A172 (cell line): ENCODE results near the gene ABCD1. TPM values are rescaled to one million over a fixed set of nuclear protein-coding genes. Genes with fewer than 3 reads are reported as not detected.
"Not testable (repeated sequence)": the region's sequence is repeated elsewhere in the genome, so short reads cannot be mapped to it uniquely, and the experiment has no call there.

Source experiments
- DNase-seq: peaks from one replicate; pipeline ENCODE4 v3.0.0-alpha.2; 2015; ENCODE audit warnings: low spot score
- total RNA-seq: library from RNA; depleted of rRNA; stranded (reverse); fragments of >200 nt; shearing (Covaris generic); gene quantifications from 2 replicates; pipeline ENCODE4 v1.2.3, GENCODE V29; 2014

Gene ABCD1
- total RNA-seq, 1 experiment from 2014 or later, result 44.7 TPM

DNA sequence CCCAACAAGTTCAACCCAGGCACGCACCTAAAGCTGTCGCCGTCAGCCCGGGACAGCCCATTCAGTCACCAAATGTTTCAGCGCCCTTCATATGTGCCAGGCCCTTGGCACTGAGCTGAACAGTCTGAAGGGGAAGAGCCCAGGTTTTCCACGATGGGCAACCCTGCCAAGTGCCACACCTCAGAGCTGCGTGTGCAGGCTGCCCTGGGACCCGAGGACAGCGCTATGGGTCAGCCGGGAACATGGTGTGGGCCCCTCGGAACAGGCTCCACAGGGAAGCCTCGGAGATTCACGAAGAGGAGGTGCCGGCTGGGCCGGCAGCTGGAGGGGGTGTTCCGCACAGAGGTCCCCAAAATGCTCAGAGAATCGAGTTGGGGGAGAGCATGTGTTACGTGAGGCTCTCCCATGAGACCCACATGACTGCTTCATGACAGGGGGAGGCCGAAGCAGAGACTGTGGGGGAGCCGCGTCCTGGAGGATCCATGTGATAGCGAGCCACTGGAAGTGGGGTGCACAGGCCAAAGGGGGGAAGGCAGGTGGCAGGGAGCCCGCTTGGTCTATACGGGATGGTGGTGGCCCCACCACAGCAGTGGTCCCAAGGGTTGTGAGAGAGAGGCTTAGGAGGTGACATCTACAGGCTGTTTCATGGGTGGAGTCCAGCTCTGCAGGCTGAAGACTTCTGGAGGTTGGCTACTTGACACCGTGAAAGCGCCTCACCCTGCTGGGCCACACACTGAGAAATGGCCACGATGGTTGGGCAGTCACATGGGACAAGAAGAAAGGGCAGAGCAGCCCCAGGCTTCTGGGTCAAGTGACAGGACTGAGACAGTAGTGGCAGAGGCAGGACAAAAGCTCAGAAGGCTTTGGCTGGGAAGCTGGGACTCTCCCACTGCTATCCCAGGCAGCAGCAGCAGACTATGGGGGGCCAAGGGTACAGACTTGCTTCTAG lies 14.7 kb upstream of the ABCD1 start:
- no peak for DNase-seq

DNA sequence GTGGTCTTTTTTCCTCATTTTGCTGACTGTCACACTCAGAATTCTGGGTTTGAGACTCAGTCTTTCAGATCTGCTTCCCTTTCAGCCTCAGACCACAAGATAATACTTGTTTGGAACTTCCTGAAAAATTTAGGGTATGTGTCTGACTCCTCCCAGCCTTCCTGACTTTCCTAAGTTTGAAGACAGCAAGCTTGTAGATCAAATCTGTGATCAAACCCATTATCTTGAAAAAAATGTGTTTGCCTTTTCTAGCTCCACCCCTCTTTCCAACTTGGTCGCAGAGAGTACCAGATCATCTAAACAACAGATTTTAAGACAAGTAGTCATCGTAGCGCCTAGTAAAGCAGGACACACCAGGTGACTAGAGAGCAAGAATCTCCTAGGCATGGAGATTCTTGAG lies 10.4 kb upstream of the ABCD1 start:
- no peak for DNase-seq

DNA sequence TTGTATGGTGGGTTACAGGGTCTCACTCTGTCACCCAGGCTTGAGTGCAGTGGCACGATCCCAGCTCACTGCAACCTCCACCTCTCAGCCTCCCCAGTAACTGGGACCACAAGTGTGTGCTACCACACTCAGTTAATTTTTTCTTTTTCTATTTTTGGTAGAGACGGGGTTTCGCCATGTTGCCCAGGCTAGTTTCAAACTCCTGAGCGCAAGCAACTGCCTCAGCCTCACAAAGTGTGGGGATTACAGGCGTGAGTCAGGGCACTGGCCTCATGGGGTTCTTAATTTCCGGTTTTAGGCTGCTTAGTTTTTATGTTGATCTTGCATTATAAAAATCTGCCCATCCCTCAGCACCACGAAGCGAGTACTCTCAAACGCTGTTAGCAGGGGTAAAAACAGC lies 7.2 kb upstream of the ABCD1 start:
- DNase-seq, result no peak

DNA sequence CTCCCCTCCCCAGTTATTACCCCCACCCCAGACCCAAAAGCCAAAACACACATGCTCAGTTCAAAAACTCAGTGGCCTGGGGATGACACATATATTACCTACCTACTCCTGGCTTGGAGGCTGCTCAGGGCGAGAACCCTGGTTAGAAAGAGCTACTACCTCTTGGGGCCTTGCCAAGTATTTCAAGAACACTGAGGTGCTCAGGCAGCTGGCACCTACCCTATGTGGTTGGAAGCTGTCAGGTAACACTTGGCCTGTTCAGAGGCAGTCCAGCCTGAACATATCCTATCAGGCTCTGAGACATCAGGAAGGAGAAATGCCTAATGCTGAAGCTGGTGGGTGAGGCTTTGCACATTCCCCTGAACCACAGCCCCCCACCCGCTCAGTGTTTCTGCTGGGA lies 5.4 kb upstream of the ABCD1 start:
- no peak for DNase-seq

DNA sequence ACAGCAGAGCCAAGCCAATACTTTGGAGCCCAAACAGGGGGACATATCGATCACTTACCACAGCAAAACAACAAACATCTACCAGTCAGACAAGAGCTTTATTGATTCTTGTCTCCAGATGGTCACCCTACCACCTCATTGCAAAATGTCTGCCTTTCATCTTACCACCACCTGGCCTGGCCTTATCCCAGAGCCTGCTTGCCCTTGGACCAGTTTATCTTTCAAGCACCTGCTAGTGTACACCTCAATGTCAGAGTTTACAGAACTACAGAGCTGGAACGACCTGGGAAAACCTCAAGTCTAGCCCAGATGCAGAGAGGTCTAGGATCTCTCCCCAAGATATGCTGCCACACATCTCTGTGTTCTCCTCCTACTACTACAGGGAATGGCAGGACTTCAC lies 5.0 kb upstream of the ABCD1 start:
- DNase-seq, result no peak

DNA sequence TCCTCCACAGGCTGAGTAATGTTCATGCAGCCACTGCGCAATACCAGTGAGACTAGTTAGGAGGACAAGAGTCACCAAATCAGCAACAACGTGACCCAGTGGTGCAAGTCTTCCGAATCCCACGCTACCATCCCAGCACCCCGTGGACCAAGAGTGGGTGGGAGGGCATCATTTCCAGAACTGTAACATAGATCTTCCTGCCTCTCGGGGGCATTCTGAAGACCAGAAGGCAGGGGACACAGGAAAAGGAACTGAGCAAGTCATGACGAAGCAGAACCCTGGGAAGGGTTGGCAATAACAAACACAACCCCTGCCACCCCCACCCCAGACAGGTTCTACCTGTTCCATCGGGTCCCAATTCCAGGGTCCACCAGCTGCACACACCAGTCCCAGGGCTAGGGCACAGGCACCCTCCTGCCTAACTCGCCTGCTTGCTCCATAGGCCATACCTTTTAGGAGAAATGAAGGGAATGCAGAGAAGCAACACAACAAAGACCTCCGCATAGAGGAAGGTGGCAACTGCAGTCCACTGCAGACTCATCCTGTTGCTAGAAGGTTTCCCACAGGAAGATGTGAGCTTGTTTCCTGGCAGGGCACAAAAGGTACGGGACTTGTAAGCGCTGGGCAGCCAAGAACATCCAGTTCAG lies 1.8 kb upstream of the ABCD1 start:
- DNase-seq, result no peak

DNA sequence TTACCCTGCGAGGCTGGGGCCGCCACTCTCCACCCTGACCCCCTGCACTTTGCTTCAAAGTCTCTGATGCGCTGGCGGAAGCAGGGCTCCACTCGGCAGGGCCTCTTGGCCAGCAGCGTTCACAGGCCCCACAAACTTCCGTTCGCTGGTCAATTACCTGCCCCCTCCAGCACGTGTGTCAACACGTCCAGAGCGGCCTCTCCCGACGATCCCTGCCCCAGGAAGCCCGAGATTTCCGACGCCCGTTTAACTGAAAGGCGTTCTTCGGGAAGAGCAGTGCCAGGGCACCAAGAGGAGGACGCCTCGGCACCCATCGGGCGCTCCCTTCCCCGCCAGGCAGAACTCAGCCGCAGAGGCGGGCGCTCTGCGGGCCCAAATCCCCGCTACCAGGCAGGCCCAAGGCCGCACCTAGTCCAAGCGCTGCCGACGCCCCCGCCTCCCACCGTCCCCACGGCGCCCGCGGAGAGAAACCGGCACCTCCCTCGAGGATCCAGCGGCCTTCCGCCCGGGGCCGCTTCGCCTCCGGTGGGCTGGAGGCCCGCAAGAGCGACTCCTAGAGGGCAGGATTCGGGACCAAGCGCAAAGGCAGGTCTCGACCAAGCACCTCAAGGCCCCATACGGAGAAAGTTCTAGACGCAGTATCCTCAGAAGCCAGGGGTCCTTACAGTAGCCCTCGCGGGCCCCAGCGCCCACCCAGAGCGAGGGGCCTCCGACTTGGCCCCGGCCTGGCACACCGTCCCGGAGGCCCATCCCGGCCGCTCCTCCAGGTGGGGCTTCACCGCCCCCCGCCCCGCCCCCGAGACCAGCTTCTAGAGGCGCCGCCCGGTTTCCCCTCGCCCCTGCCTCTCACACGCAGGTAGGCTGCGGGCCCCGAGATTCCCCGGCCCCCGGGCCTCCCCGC lies 1.1 kb upstream of the ABCD1 start:
- peak; percentile 45 for DNase-seq

DNA sequence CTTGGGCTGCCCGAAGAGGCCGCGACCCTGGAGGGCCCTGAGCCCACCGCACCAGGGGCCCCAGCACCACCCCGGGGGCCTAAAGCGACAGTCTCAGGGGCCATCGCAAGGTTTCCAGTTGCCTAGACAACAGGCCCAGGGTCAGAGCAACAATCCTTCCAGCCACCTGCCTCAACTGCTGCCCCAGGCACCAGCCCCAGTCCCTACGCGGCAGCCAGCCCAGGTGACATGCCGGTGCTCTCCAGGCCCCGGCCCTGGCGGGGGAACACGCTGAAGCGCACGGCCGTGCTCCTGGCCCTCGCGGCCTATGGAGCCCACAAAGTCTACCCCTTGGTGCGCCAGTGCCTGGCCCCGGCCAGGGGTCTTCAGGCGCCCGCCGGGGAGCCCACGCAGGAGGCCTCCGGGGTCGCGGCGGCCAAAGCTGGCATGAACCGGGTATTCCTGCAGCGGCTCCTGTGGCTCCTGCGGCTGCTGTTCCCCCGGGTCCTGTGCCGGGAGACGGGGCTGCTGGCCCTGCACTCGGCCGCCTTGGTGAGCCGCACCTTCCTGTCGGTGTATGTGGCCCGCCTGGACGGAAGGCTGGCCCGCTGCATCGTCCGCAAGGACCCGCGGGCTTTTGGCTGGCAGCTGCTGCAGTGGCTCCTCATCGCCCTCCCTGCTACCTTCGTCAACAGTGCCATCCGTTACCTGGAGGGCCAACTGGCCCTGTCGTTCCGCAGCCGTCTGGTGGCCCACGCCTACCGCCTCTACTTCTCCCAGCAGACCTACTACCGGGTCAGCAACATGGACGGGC lies 579 bp downstream of the ABCD1 start:
- DNase-seq, result no peak

DNA sequence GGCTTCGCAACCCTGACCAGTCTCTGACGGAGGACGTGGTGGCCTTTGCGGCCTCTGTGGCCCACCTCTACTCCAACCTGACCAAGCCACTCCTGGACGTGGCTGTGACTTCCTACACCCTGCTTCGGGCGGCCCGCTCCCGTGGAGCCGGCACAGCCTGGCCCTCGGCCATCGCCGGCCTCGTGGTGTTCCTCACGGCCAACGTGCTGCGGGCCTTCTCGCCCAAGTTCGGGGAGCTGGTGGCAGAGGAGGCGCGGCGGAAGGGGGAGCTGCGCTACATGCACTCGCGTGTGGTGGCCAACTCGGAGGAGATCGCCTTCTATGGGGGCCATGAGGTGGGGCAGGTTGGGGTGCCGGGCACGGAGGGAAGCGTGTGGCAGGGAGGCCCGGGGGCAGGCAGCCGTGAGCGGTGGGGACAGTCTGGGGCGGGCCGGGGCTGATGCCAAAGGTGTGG lies 1.2 kb downstream of the ABCD1 start:
- no peak for DNase-seq

DNA sequence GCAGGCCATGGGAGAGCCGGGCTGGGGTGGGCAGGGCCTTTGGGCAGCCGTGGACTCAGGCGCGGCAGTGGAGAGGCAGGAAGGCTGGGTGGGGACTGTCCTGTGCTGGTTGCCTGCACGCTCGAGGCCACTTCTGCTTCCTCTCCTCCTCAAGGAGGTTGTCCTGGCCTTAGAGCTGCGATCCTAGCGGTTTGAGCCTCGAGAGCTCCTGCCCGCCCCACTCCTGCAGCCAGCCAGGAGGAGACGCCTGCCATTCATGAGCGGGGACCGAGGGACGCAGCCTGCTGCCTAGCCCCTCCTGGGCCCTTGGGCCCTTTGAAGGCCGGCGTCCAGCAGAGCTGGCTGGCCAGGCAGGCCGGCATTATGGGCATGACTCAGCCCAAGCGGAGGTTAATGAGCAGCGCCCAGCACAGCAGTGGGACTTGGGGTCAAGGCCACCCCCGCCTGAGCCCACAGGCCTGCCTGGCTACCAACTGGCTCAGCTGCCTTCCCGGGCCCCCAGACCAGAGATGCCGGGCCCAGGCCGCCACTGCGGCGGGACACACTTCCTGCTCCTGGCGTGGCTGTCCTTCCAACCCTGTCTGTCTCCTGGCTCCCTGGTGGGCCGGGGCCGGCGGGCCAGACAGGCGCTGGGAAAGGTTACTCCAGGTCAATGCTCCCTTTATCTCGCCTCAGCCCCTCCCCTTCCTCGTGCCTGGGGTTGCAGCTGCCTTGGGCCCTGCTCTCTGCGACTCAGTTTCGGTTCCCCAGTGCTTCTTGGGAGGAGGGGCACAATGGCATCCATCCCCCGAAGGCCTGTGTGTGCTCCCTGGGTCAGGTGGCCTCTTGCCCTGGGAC lies 1.8 kb downstream of the ABCD1 start:
- peak; percentile 82 for DNase-seq

DNA sequence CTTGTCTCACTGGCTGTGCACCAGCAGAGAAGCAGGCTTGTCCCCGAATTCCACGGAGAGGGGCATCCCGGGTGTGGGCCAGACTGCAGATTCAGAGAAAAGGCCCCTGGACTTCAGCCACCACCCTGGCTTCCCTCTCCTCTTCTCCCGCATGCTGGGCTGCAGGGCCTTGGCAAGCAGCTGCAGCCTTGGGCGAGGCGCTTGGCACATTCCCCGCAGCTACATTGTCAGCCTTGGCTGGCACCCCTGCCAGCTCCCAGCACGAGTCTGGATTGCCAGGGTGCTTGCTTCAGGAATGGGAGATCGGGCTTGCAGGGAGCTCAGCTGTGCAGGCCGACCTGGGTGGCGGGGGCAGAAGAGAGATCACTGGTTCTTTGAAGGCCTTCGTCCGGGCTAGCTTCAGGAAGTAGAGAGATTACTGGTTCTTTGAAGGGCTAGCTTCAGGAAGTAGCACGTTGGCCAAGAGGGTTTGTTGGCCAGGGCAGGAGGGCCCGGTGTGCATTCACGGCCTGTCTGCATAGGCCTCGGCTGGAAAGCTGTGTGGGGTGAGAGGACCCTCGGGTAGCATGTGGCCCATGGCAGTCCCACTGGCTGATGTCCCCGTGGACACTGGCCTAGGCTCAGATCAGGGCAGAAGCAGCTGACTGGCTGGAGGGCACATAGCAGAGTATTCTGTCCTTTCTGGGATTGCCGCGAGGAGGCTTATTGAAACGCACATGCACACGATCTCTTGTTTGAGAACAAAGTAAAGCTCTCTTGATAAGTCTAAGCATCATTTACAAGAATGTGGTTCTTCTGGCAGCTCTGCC lies 2.7 kb downstream of the ABCD1 start:
- DNase-seq, result peak; percentile 62

DNA sequence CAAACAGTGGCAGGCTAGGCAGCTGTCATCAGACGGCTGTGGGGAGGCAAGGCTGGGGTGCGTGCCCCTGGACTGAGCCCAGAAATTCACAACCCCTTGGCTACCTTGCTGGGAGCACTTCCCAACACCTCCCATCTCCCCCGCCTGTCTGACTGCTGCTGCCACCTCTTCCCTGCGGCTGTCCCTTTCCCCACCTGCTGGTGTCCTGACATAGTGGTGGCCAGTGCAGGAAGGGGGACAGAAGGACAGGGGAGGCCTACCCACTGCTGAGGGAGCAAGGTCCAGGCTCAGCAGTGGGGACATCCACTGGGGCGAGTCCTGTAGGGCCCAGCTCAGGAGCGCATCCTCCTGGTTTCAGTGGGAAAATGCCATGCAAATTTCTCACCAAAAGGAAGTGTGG lies 3.4 kb downstream of the ABCD1 start:
- DNase-seq, result no peak

DNA sequence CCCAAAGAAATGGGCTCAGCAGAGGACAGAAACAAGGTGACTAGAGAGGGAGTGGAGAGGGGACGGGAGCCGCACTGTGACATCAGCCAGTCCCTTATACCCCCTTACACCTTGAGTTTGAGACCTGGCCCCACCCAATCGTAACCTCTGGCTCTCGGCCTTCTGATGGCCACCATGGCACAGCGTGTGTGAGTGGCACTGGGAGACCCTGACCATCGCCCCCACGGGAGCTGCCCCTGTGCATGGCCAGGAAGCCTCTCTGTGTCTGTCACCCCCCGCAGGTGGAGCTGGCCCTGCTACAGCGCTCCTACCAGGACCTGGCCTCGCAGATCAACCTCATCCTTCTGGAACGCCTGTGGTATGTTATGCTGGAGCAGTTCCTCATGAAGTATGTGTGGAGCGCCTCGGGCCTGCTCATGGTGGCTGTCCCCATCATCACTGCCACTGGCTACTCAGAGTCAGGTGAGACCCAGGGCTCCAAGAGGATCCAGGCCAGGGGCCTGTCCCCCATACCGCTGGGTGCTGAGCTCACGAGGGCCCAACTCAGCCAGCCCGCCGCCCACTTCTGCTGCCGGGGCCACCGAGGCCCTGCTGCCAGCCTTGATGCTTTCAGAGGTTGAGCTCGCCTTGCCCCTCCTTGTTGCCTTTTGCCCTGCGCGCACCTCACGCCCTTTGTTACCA lies 4.4 kb downstream of the ABCD1 start:
- DNase-seq, result no peak

DNA sequence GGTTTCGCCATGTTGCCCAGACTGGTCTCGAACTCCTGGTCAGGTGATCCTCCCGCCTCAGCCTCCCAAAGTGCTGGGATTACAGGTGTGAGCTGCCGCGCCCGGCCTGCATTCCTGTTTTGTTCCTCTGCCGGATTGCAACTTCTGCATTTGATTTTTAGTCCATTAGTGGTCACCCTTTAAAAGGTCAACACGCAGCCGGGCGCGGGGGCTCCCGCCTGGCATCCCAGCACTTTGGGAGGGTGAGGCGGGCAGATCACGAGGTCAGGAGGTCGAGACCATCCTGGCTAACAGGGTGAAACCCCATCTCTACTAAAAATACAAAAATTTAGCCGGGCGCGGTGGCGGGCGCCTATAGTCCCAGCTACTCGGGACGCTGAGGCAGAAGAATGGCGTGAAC lies 5.5 kb downstream of the ABCD1 start:
- not testable (repeated sequence) for DNase-seq

DNA sequence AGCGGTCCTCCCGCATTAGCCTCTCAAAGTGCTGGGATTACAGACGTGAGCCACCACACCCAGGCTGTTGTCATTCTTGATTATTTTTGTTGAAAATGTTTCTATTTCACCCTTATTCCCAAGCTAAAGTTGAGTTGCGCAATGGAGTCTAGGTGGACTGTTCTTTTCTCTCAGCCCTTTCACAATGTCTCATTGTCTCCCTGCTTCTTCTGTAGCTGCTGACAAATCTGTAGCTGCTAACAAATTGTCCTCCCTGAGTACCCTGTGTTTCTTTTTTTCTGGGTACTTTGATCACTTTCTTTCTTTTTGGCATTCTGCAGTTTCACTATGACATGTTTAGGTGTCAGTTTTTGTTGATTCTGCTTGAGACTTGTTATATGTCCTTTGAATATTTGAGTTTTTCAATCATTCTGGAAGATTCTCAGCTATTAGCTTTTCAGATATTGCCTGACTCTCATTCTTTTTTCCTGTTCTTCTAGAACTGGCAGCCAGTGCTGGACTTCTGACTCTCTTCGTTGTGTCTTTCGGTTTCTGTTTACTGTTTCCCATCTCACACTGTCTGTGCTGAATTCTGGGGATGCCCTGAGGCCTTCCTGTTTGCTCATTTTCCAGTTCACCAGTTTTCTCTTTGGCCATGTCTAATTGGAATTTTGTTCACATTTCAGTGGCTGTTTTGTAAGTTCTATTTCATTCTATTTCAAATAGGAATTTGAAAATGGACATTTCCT lies 6.6 kb downstream of the ABCD1 start:
- no peak for DNase-seq

DNA sequence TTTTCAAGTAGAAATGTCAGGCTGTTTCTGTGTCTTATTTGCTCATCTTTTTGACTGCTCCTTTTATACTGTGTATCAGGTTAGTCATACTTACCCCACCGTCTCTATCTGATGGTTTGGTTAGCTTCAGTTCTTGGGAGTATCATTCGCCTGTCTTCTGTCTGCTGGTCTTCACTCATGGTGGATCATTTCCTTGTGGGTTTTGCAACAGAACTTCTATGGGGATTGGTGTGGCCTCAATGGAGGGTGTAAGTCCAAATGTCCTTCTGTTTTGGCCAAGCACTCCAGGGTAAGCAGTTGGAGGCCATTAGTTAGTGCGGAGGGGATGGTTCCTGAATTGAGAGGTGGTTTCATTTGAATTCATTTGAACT lies 7.2 kb downstream of the ABCD1 start:
- DNase-seq, result no peak

DNA sequence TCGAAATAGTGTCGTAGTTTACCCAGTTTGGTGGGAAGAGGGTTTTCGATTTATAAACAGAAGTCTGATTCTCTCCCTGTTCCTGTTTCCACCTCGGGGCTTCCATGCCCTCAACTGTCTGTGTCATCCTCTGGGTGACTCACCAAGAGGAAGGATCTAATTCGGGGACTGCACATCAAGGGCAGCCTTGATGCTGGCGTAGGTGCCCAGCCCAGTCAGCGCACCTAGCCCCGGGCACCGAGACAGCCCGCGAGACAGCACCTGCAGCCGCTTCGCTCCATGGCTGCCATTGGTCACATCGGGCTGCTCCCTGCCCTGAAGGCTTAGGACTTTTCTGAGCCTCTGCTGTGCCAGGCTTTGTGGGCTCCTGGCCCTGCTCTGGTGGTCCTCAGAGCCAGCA lies 7.7 kb downstream of the ABCD1 start:
- DNase-seq, result peak; percentile 69

DNA sequence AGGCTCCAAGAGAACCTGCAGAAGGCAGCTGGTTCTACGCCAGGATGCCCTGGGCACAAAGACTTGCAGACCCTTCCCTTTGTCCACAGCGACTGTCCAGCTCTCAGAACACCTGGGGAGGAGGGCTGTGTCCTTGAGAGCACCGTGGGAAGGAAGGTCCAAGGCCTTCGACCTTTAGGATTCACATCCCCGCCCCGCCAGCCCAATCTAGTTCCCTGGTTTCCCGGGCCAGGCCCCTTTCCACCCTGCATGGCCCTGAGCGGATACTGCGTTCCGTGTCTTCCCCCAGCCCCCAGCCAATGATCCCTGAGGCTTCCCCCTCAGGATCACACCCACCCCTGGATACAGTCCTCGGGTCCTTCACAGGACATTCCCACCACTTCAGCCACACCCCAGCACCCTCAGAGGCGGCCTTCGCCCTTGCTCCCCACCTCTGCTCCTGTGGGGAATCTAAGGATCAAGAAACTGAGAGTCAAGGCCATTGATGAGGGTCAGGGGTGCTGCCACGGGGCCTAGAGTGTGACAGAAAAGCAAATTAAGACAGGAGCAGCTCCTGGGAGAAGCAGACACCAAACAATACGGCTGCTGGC lies 9.1 kb downstream of the ABCD1 start:
- DNase-seq, result no peak
